Lower leg skin (tissue), 3 donors: Measurements from ENCODE around the gene NTSR2.

ENCODE experiments used
- CTCF ChIP-seq, 3 donors: fragments of 450-650 bp; IDR thresholded peaks; one replicate each; pipeline ENCODE4 v1.5.1; 2016; ENCODE audit warnings: antibody characterized with exemption in 3 of 3, mild to moderate bottlenecking in 3 of 3, moderate library complexity in 2 of 3
- POLR2A ChIP-seq, 2 donors: fragments of 450-650 bp; IDR thresholded peaks; one replicate each; pipeline ENCODE4 v1.6.1; 2016 to 2017; ENCODE audit warnings: antibody characterized with exemption in 2 of 2, mild to moderate bottlenecking in 1 of 2, moderate library complexity in 1 of 2

GRCh38 chr2:11656671-11657101 lies 13.3 kb downstream of the NTSR2 start:
- no peak for TF ChIP-seq CTCF (IDR thresholded peaks at IDR 0.05)
- TF ChIP-seq POLR2A (IDR thresholded peaks at IDR 0.05) = no peak
